NB4 (cell line): Measurements from ENCODE around the gene MTF1.

Source experiments
- POLR2A ChIP-seq: IDR thresholded peaks from 2 replicates; pipeline ENCODE4 v1.6.1; 2011; ENCODE audit warnings: mild to moderate bottlenecking; ENCODE audit not compliant: insufficient read length; ENCODE audit errors: extremely low read depth
- TF ChIP-seq, protein P1 (sequence below): IDR thresholded peaks from one replicate; pipeline ENCODE4 v1.5.1; 2012; ENCODE audit warnings: low read depth, low read length
- TF ChIP-seq, protein P2 (sequence below): IDR thresholded peaks from 2 replicates; pipeline ENCODE4 v1.6.1; 2011; ENCODE audit warnings: low read depth, low read length

DNA sequence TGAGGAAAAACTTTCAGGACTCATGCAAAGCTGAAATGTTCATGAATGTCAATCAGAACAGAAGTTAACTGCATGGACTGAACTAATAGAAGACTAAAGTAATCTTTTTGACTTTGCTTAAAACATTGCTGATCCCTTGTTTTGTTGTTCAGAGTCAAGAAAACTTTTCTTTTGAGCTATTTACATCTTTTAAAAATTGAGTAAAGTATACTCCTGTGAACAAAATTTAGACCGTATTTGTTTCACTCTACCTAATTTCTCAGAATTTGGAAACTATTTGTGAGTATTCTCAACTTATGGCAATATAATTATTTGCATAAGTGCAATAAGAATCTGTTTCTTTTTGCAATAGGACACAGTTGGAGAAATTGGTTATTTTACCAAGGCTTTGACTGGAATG, 46.3 kb upstream of the MTF1 start:
- TF ChIP-seq, protein P1, sequence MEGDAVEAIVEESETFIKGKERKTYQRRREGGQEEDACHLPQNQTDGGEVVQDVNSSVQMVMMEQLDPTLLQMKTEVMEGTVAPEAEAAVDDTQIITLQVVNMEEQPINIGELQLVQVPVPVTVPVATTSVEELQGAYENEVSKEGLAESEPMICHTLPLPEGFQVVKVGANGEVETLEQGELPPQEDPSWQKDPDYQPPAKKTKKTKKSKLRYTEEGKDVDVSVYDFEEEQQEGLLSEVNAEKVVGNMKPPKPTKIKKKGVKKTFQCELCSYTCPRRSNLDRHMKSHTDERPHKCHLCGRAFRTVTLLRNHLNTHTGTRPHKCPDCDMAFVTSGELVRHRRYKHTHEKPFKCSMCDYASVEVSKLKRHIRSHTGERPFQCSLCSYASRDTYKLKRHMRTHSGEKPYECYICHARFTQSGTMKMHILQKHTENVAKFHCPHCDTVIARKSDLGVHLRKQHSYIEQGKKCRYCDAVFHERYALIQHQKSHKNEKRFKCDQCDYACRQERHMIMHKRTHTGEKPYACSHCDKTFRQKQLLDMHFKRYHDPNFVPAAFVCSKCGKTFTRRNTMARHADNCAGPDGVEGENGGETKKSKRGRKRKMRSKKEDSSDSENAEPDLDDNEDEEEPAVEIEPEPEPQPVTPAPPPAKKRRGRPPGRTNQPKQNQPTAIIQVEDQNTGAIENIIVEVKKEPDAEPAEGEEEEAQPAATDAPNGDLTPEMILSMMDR: no peak
- TF ChIP-seq POLR2A: no peak
- TF ChIP-seq, protein P2, sequence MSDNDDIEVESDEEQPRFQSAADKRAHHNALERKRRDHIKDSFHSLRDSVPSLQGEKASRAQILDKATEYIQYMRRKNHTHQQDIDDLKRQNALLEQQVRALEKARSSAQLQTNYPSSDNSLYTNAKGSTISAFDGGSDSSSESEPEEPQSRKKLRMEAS: no peak
